Fibroblast of pulmonary artery (primary cell): Measurements from ENCODE around the gene PTPRN2.

Experiments
- DNase-seq: peaks from one replicate; pipeline ENCODE4 v3.0.0-alpha.2; 2010; ENCODE audit warnings: low read depth
- H3K4me3 ChIP-seq: replicated peaks from 2 replicates; pipeline ENCODE4 v1.5.1; 2011; ENCODE audit warnings: low read depth, mild to moderate bottlenecking, control low read depth, low read length, moderate library complexity
- TF ChIP-seq, protein P1 (sequence below): IDR thresholded peaks from 2 replicates; pipeline ENCODE4 v1.5.1; 2011; ENCODE audit warnings: mild to moderate bottlenecking, control low read depth, low read length, inconsistent platforms; ENCODE audit errors: missing control alignments

The PTPRN2 gene

DNA sequence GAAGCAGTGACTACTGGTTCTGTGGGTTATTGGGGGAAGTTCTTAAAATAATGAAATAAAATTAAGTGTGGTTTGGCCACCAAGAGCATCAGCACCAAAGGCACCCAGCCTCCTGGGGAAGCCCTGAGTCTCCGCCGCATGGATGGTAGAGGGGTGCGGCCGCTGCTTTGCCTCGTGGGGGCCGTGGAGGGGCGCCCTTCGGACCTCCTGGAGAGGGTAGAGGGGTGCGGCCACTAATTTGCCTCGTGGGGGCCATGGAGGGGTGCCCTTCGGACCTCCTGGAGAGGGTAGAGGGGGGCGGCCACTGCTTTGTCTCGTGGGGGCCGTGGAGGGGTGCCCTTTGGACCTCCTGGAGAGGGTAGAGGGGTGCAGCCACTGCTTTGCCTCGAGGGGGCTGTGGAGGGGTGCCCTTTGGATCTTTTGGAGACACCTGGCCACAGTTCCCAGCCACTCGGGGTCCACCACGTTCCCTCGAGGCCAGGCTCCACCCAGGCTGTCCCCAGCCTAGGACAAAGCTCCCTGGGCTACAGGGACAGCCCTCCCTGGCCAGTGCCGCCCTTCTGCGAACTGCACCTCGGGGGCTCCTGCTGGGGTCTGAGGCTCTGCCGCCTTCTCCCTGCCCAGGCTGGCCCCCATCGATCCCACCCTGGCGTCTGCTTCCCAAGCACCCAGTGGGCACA, 535.1 kb downstream of the PTPRN2 start:
- H3K4me3 ChIP-seq: no peak overlapping the region
- TF ChIP-seq, protein P1, sequence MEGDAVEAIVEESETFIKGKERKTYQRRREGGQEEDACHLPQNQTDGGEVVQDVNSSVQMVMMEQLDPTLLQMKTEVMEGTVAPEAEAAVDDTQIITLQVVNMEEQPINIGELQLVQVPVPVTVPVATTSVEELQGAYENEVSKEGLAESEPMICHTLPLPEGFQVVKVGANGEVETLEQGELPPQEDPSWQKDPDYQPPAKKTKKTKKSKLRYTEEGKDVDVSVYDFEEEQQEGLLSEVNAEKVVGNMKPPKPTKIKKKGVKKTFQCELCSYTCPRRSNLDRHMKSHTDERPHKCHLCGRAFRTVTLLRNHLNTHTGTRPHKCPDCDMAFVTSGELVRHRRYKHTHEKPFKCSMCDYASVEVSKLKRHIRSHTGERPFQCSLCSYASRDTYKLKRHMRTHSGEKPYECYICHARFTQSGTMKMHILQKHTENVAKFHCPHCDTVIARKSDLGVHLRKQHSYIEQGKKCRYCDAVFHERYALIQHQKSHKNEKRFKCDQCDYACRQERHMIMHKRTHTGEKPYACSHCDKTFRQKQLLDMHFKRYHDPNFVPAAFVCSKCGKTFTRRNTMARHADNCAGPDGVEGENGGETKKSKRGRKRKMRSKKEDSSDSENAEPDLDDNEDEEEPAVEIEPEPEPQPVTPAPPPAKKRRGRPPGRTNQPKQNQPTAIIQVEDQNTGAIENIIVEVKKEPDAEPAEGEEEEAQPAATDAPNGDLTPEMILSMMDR: no peak
- DNase-seq: no peak

DNA sequence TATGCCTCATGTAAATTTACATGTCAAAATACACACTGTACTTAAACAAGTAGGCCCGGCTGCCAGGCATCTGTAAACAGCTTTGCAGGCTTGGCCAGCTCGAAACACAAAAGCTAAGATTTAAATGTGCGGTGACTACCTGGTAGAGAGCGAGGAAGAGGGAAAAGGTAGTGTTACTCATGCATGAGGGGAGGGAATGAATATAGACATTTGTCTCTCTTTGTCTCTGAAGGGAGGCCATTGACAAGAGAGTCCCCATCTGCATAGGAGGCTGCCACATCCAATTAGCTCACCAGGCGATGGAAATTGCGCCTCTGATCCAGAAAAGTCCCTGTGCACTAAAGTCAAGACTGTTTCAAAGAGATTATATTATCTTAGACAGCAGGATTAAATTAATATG, 535.8 kb downstream of the PTPRN2 start:
- no peak for DNase-seq
- H3K4me3 ChIP-seq: no peak overlapping the region
- TF ChIP-seq, protein P1: no peak

DNA sequence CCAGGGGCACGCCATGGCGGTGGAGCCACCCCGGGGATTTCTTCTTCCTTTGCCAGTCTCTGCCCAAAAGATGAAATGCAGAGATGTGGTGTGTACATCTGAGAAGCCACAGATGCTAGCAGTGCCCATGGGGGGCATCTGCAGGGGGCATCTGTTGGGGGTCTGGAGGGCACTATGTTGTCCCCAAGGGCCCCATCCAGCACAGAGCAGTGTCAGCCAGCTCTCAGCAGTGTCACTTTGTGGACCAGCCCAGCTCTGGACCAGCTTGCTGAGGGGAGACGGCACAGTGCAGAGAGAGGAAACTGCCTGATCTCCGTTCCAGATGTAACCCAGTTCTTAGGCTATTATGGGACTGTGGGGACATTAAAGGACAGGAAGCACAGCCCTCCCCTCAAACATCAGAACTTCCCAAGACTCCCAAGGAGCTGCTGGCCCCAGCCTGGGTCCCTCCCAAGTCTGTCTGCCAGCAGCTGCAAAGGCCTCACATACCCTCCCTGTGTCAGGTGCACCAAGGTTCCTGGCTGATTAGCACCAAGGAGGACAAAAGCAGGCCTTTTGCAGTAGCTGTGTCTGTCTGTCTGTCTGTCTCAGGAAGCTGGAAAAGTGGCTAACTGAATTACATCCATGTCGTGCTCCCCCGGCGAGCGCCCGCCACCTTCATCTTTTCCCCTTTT, 536.5 kb downstream of the PTPRN2 start:
- DNase-seq: no peak
- TF ChIP-seq, protein P1: no peak
- no peak overlapping the region for H3K4me3 ChIP-seq

DNA sequence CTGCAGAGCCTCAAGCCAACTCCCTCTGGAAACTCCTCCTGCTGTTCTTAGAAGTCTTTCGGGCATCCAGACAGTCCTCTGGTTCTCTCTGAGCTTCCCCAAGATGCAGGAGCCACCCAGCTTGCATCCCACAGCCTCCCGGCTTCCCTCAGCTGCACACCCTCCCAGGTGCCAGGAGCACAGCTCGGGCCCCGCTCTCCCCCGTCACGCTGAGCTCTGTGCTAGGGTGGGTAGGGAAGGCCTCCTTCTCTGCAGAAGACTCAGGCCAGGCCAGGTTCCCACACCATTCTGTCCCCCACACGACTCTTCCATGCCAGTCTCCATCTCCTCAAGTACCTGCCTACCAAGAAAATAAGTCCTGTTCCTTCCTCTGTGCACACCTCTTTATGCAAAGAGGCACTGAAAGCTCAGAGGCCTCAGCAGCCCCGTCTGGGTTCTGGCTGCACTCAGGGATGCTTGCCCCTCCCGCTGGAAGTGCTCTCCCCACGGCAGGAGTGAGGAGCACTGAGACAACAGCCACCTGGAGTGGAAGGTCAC, 537.1 kb downstream of the PTPRN2 start:
- TF ChIP-seq, protein P1: no peak
- H3K4me3 ChIP-seq: no peak overlapping the region
- no peak for DNase-seq

DNA sequence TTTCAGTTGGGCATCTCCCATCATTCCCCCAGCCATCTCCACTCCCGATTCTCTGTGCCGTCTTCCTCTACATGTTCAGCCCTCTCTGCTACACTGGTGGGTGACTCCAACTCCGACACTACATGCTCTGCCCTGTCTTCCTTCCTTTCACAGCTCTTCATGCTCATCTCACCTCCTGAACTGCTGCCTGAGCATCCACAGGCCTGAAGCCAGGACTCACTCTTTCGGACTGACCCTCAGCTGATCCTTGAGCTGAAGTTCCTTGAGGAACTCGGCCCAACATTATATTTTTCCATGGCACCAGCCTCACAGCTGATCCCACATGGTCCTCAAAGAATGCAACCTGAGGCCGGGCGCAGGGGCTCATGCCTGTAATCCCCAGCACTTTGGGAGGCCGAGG, 538.4 kb downstream of the PTPRN2 start:
- H3K4me3 ChIP-seq: no peak overlapping the region
- TF ChIP-seq, protein P1: no peak
- DNase-seq: no peak

DNA sequence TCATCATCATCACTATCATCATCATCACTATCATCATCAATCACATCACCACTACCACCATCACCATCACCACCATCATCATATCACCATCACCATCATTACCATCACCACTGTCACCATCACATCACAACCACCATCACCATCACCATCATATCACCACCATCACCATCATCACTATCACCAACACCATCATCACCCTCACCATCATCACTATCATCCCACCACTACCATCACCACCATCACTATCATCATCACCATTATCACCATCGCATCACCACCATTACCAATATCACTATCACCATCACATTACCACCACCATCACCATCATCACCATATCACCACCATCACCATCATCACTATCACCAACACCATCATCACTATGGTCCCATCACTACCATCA, 539.1 kb downstream of the PTPRN2 start:
- no peak for DNase-seq
- H3K4me3 ChIP-seq: no peak overlapping the region
- TF ChIP-seq, protein P1: no peak
